GM18517 (cell line): Measurements from ENCODE around the gene DGKK.
"Not testable (repeated sequence)": the region's sequence is repeated elsewhere in the genome, so short reads cannot be mapped to it uniquely, and the experiment has no call there.

ENCODE experiments used
- ATAC-seq: cut with Tn5 transposase; IDR thresholded peaks from one replicate; pipeline ENCODE4 v1.9.1; 2021; ENCODE audit warnings: mild to moderate bottlenecking, moderate library complexity; ENCODE audit not compliant: unreplicated experiment

Gene DGKK

DNA sequence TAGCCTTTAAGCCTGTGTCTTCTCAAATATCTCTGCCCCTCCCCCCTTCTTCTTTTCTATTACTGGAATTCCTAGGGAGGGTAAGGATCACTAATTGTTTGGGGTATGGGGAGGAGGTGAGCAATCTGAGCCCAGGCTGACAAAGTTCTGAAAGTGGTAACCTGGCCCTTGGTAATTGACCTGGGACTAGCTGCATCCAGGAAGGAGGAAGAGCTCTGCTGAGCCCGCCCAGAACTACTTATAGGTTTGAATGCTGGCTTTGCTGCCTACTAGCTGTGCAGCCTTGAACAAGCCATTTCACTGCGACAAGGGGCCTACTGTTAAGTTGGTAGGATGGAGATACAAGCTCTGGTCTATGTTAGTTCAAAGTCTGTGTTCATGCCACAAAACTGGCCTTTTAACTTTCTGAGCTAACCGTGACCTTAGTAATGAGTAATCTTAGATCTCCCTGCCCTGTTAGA is 37.8 kb downstream of the DGKK start:
- ATAC-seq = no peak

DNA sequence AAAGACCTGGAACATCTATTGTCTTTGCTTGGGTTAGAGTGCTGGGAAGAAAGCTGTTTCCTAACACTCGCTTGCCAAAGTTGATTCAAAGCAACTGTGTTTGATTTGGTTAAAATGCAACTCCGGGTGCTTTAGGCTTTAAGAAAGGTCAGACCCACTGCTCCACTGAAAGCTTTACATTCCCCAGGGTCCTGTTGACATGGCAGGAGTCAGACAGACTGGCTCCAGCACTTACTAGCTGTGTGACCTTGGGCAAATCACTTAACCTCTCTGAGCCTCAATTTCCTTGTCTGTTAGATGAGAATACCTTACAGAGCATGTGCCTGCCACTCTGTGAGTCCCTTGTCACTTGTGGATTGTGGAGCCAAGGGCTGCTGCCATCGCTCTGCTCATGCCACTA is 39.0 kb downstream of the DGKK start:
- ATAC-seq = no peak

- ATAC-seq = no peak
Observed at GRCh38 chrX:50430917-50431575, 39.6 kb downstream of the DGKK start.

GRCh38 chrX:50428174-50428573 is 42.5 kb downstream of the DGKK start:
- no peak for ATAC-seq

GRCh38 chrX:50407976-50408375 is 62.6 kb downstream of the DGKK start:
- no peak for ATAC-seq

DNA sequence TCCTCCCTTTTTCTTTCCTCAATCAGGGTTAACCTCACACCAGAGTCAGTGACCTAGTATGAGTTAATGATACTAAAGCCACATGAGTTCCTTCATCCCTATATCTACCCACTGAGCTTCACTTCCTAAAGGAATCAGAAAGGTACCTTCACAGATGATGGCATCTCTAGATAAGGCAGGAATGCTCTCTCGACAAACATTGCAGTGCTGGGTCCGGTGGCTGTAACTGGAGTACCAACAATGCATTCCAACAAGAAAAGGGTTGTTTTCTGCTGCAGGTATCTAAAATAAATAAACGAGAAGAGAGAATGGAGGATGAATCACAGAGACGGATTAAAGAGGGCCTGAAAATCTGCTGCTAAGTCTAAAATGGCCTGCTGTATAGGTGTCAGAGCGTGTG is 66.7 kb downstream of the DGKK start:
- no peak for ATAC-seq

- no peak for ATAC-seq
Observed at GRCh38 chrX:50402886-50403285, 67.7 kb downstream of the DGKK start.

DNA sequence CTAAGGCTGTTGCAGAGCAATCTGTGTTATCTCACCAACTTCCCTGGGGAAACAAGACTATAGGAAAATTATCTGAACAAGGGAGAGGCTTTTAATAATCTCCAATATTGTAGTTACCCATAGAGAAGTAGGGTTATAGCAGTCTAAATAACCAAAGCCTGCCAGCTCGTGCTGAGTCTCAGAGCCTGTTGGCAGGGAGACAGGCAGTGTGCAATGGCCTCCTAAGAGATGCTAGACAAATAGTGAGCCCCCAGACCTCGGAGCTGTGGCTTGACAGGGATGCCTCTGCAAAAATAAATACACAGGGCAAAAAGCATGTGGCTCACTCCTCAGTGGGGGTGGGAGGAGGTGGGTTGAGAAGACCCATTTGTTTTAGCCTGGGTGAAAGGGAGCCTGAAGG is 76.7 kb downstream of the DGKK start:
- no peak for ATAC-seq

GRCh38 chrX:50386520-50386919 is 84.1 kb downstream of the DGKK start:
- ATAC-seq = no peak

DNA sequence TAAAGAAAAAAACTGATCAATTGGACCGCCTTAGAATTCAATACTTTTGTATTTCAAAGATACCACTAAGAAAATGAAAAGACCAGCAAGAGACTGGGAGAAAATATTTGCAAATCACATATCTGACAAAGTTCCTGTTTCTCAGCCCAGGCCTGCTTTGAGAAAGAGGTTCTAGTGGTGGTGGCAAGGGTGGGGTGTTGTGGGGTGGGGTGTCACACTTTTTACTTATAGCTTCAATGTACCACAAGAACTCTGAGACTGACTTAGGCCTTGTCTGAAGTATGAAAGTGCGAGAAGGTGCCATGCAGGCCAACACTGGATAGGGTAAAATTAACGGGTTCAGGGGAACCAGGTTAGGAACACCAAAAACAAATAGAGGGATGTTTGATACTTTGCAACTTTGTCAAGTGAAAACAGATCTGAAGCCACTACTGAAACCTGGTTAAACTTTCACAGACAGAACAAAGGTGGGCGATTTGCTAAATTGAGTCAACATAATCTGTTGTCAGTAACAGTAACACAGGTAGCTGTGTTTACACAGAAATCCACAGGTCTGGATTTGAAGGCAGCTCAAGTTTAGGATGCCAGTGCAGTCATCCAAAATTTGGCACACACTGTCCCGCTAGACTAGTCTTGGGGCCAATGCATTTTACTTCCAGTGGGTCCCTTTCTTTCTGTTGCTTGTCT is 88.8 kb downstream of the DGKK start:
- ATAC-seq = no peak

DNA sequence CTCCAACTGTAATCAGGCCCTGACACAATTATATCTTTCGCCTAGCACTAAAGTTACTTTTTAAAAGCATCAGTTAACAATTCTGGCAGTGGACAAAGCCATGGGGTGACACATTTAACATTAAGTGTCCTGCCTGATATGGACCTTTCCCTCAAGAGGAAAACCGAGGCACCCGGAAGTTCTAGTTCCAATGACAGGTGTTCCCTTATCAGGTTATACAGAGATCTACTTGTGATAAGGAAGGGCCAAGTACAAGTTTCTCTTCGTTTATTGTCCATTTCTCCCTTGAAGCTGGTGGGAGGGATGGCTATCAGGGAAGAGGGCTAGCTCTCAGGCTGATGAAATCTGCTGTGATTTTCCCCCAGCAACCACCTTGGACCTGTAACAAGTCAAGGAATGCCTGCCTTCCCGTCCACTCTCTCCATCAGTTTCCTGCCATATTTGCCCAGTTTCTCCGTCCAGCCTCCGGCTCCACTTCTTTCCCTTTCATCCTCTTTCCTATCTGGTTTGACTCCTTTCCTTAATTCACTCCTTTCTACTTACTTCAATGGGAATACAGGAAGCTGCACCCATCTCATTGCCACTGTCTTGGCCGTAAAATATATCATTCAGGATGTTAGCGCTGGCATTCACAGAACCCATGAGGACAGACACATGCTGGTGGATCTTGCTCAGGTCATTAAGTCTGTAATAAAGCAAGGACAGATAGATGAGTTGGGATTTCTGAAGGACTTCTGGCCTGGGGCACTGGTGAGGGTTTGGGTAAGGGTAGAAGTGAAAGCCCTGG is 95.0 kb downstream of the DGKK start:
- no peak for ATAC-seq

GRCh38 chrX:50372966-50373365 is 97.7 kb downstream of the DGKK start:
- no peak for ATAC-seq

GRCh38 chrX:50343917-50344316 is 126.7 kb downstream of the DGKK start:
- no peak for ATAC-seq

GRCh38 chrX:50333308-50333707 is 137.3 kb downstream of the DGKK start:
- ATAC-seq = no peak

GRCh38 chrX:50332668-50333067 is 138.0 kb downstream of the DGKK start:
- ATAC-seq = not testable (repeated sequence)

GRCh38 chrX:50327235-50327634 is 143.4 kb downstream of the DGKK start:
- ATAC-seq = no peak
